Prostate gland (tissue), 2 donors: Measurements from ENCODE around the gene LFNG. TPM values are rescaled to one million over a fixed set of nuclear protein-coding genes. Genes with fewer than 3 reads are reported as not detected.

Source experiments
- DNase-seq: peaks from one replicate; pipeline ENCODE4 v3.0.0-alpha.2; 2019; ENCODE audit warnings: low spot score
- H3K27ac ChIP-seq, 2 donors: fragments of 200-600 bp; sonication (generic); 2 replicates each; pipeline ENCODE4 v1.5.1; 2017 to 2019
- H3K27me3 ChIP-seq: fragments of 200-600 bp; sonication (generic); replicated peaks from 2 replicates; pipeline ENCODE4 v1.5.1; 2019; ENCODE audit not compliant: insufficient read depth
- H3K36me3 ChIP-seq, 2 donors: fragments of 200-600 bp; sonication (generic); 1 replicate in 1 of 2; 2 replicates in 1 of 2; pipeline versions ENCODE4 v1.5.1 to v1.8.1; 2017 to 2019
- H3K4me1 ChIP-seq: fragments of 200-600 bp; sonication (generic); replicated peaks from 2 replicates; pipeline ENCODE4 v1.5.1; 2019
- H3K4me3 ChIP-seq, 2 donors: fragments of 200-600 bp; sonication (generic); 2 replicates each; pipeline ENCODE4 v1.5.1; 2017 to 2019
- H3K9me3 ChIP-seq: fragments of 200-600 bp; sonication (generic); 2 replicates; pipeline ENCODE4 v1.5.1; 2017
- CTCF ChIP-seq, 4 experiments: fragments of 200-600 bp in 2 of 4; fragments of 450-650 bp in 2 of 4; sonication (generic) in 2 of 4; IDR thresholded peaks; 1 replicate in 3 of 4; 2 replicates in 1 of 4; pipeline ENCODE4 v1.5.1; 2016 to 2019; ENCODE audit warnings: antibody characterized with exemption in 4 of 4, mild to moderate bottlenecking in 2 of 4, moderate library complexity in 2 of 4
- POLR2A ChIP-seq: fragments of 450-650 bp; IDR thresholded peaks from one replicate; pipeline ENCODE4 v1.6.1; 2016; ENCODE audit warnings: antibody characterized with exemption, mild to moderate bottlenecking
- POLR2AphosphoS5 ChIP-seq: sonication (generic); formaldehyde crosslinking; IDR thresholded peaks from one replicate; pipeline ENCODE4 v1.6.1; 2017; ENCODE audit warnings: antibody characterized with exemption
- WGBS: methylation state at CpG from one replicate; pipeline ENCODE4 v1.1.5; 2018; 5-methylcytosine and 5-hydroxymethylcytosine counted together
- intact Hi-C: fragments of 100-400 bp; cut with DNase I; formaldehyde crosslinking; loops from one replicate; pipeline ENCODE4 v1.14.2; 2022
- total RNA-seq, 2 donors: library from RNA; depleted of rRNA; stranded (reverse); fragments of >200 nt; gene quantifications; one replicate each; pipeline ENCODE4 v1.1.0, GENCODE V29; 2016

Gene LFNG
- total RNA-seq, 2 donors from 2014 or later, result 45.6 to 51.7 TPM

GRCh38 chr7:2500701-2501100, 18.9 kb upstream of the LFNG start:
- no peak for DNase-seq
- Histone ChIP-seq H3K4me3 (no peak overlapping the region), H3K27ac (no peak overlapping the region), H3K4me1 (peaks cover 3% of the 10 kb centered on the region), H3K27me3 (no peaks in the 10 kb centered on the region), H3K9me3 (no peaks in the 10 kb centered on the region), H3K36me3 (no peaks in the 10 kb centered on the region)
- TF ChIP-seq CTCF (IDR thresholded peaks at IDR 0.05), result no peak
- TF ChIP-seq POLR2AphosphoS5, result no peak
- TF ChIP-seq POLR2A, result no peak
- WGBS, result 93% methylated on average over 12 of the region's 12 CpGs
- intact Hi-C loops, result no loop called here

- intact Hi-C loops, result no loop called here
These were observed 17.5 kb upstream of the LFNG start for GRCh38 chr7:2501947-2502646.

GRCh38 chr7:2502647-2502966, 17.0 kb upstream of the LFNG start:
- Histone ChIP-seq H3K4me3 (no peak overlapping the region), H3K36me3 (no peaks in the 10 kb centered on the region), H3K27ac (no peak overlapping the region), H3K27me3 (no peaks in the 10 kb centered on the region), H3K4me1 (peaks cover 3% of the 10 kb centered on the region), H3K9me3 (no peaks in the 10 kb centered on the region)
- intact Hi-C loops, result no loop called here
- no peak for TF ChIP-seq POLR2AphosphoS5
- TF ChIP-seq CTCF (IDR thresholded peaks at IDR 0.05), result no peak
- TF ChIP-seq POLR2A, result no peak
- DNase-seq, result no peak
- 73% methylated on average over 13 of the region's 13 CpGs for WGBS

More at GRCh38 chr7:2501947-2502646, 17.5 kb upstream of the LFNG start:
- H3K4me3 ChIP-seq, result no peak overlapping the region
- no peaks in the 10 kb centered on the region for H3K27me3 ChIP-seq
- H3K36me3 ChIP-seq, result no peaks in the 10 kb centered on the region
- H3K9me3 ChIP-seq, result no peaks in the 10 kb centered on the region
- no peak for TF ChIP-seq POLR2A
- TF ChIP-seq POLR2AphosphoS5, result no peak
- TF ChIP-seq CTCF (IDR thresholded peaks at IDR 0.05), result no peak
- 89% methylated on average over 8 of the region's 9 CpGs for WGBS
- peaks cover 3% of the 10 kb centered on the region for H3K4me1 ChIP-seq
- H3K27ac ChIP-seq, result no peak overlapping the region
- DNase-seq, result no peak

- 62% methylated on average over 19 of the region's 25 CpGs for WGBS
- no peaks in the 10 kb centered on the region for H3K27me3 ChIP-seq
- intact Hi-C loops, result no loop called here
- no peak overlapping the region for H3K4me3 ChIP-seq
- no peaks in the 10 kb centered on the region for H3K9me3 ChIP-seq
- H3K36me3 ChIP-seq, result no peaks in the 10 kb centered on the region
- DNase-seq, result no peak
- H3K4me1 ChIP-seq, result peaks cover 4% of the 10 kb centered on the region
- H3K27ac ChIP-seq, result no peak overlapping the region
- TF ChIP-seq POLR2A (no peak), CTCF (IDR thresholded peaks at IDR 0.05) (no peak), POLR2AphosphoS5 (no peak)
These were observed 16.3 kb upstream of the LFNG start for GRCh38 chr7:2503056-2503941.
